Posterior vena cava (tissue), 2 donors: ENCODE data around the gene KRT3. TPM values are rescaled to one million over a fixed set of nuclear protein-coding genes. Genes with fewer than 3 reads are reported as not detected.

Source experiments
- DNase-seq: peaks from one replicate; pipeline ENCODE4 v3.0.0-alpha.2; 2020; ENCODE audit warnings: low spot score
- intact Hi-C, 2 donors: fragments of 100-400 bp; cut with DNase I; formaldehyde crosslinking; loops; one replicate each; pipeline versions ENCODE4 v1.14.1 to v1.14.2; 2022 to 2023
- total RNA-seq, 2 donors: library from RNA; stranded (reverse); fragmentation: NEBNext Ultra II Directional; extraction: Animal tissue kit (Norgen Biotek cat#: 25700); gene quantifications; one replicate each; pipeline ENCODE4 v1.2.1, GENCODE V29; 2021
- donor health status: DM: yes; HTN: yes; CAD: no.
- donor health status: DM: yes; HTN: yes; CAD: no.

The KRT3 gene
- total RNA-seq, 2 donors from 2014 or later, result not detected

DNA sequence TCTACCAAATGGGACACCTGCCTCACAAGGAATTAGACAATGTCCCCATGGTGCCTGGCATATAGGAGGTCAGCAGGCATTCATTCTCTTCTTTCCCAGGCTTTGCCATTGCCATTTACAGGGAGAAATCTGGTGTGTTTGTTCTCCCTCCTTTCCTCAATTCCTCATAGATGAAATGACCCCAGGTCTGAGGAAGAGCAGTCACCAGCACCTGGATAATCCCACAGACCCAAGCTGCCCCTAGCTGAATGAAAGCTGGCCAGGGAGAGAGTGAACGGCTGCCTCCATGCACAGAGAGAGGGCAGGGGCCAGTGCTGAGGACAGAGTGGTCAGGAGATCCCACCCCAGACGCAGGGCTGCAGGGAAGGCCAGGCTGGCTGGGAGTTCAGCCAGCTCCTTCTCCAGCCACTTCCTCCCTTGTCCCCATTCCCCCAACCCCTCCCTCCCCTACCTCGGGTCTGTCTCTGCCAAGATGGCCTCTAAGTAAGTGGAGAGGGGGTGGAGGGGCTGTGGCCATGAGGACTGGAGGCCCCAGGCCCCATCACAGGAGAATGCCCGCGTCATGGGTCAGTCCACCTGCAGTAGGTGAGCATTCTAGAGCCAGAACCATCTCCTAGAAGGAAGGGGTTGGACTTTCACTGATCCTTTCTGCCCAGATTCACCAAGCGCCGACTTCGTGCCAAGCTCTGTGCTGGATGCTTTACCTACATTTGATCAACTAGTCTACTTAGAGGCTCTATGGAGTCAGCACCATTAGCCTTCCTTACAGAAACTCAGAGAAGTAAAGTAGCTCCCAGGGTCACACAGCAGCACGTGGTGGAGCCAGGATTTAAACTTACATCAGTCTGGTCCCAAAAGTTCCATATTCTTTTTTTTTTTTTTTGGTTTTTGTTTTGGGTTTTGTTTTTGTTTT, 20.0 kb upstream of the KRT3 start:
- intact Hi-C loops, result no loop called here
- DNase-seq, result peak; percentile 71

DNA sequence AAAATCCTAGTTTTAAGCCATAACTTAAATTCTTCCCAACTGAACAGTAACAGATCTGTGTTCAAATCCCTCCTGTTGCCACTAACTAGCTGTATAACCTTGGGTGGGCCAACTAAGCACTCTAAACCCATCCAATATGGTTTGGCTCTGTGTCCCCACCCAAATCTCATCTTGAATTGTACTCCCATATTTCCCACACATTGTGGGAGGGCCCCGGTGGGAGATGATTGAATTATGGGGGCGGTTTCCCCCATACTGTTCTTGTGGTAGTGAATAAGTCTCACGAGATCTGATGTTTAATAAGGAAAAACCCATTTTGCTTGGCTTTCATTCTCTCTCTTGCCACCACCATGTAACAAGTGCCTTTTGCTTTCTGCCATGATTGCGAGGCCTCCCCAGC, 19.2 kb upstream of the KRT3 start:
- intact Hi-C loops, result no loop called here
- no peak for DNase-seq

DNA sequence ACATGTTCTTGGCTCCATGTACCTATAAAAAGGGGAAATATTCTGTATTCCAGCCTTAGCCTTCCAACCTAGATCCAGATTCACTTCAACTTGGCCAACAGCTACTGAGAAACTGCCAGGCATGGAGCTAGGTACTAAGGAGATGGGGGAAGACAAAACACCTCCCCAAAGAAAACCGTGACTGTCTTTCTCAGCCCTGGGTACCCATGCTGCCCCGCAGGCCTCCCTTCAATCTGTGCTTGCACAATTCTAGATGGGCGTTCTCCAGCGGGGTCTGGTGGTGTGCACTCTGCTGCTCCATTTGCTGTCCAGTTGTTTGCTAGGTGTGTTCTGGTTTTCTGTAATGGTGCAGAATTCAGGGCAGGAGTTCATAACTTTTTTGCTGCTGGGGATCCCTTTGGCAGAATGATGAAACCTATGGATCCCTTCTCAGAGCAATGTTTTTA, 18.8 kb upstream of the KRT3 start:
- intact Hi-C loops, result no loop called here
- DNase-seq, result peak; percentile 46

GRCh38 chr12:52813885-52814709, 18.2 kb upstream of the KRT3 start, which contains the start of gene KRT4:
Gene KRT4 (minus strand): TSS chr12:52814116. CDS start chr12:52814058, 58 bp downstream.
- intact Hi-C loops, result no loop called here
- peak; percentile 56 for DNase-seq

DNA sequence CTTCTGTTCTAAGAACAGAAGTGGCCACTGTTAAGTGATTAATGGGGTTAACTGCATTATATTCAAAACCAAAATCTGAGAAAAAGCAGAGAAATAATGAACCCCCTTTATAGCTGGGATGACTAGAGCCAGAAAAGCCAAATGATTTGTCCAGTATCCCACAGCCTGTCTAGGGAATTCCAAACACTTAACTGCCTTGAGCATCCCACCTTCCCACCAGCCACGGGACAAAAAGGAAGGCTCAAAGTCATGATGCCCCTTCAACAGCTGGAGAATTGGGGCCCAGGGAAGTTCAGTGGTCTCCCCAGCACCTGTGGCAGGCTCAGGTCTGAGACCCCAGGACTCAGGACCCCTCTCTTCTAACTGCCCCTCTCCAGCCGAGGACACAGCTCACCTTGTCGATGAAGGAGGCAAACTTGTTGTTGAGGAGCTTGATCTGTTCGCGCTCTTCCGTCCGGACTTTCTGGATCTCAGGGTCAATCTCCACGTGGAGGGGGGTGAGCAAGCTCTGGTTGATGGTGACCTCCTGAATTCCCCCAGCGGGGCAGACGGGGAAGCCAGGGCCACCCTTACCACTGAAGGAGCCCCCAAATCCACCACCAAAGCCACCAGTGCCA, 17.4 kb upstream of the KRT3 start:
- DNase-seq, result peak; percentile 62
- intact Hi-C loops, result no loop called here

- peak; percentile 31 for DNase-seq
- intact Hi-C loops, result no loop called here
Observed at GRCh38 chr12:52812749-52813148, 16.8 kb upstream of the KRT3 start.

- intact Hi-C loops, result no loop called here
Observed at GRCh38 chr12:52812073-52812400, 16.1 kb upstream of the KRT3 start.

GRCh38 chr12:52811191-52812072, 15.5 kb upstream of the KRT3 start:
- peak; percentile 32 for DNase-seq
- intact Hi-C loops, result no loop called here

More at GRCh38 chr12:52812073-52812400, 16.1 kb upstream of the KRT3 start:
- DNase-seq, result no peak

- intact Hi-C loops, result no loop called here
- DNase-seq, result peak; percentile 20
Observed at GRCh38 chr12:52810554-52810953, 14.6 kb upstream of the KRT3 start.

- DNase-seq, result peak; percentile 11
- intact Hi-C loops, result no loop called here
Observed at GRCh38 chr12:52809166-52809565, 13.2 kb upstream of the KRT3 start.

DNA sequence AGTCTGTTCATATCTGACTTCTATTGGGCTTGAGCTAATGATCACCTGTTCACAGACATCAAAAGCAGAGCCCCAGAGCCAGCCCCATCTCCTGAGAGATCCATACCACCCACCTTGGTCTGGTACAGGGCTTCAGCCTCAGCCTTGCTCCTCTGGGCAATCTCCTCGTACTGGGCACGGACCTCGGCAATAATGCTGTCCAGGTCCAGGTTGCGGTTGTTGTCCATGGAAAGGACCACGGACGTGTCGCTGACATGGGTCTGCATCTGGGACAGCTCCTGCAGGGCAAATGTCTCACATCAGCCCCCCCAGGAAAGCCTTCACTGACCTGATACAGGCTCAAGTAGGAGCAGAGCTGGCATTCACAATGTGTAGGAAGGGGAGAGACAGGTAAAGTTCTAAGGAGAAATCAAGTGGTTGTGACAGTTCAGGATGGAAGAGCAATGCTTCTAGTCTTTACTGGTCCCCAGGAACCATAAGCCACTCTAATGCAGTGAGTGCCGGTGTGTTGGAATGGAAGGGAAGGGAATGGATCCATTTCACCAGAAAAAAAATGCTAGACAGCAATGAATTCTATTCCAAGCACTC, 12.8 kb upstream of the KRT3 start:
- DNase-seq, result peak; percentile 64
- intact Hi-C loops, result no loop called here

DNA sequence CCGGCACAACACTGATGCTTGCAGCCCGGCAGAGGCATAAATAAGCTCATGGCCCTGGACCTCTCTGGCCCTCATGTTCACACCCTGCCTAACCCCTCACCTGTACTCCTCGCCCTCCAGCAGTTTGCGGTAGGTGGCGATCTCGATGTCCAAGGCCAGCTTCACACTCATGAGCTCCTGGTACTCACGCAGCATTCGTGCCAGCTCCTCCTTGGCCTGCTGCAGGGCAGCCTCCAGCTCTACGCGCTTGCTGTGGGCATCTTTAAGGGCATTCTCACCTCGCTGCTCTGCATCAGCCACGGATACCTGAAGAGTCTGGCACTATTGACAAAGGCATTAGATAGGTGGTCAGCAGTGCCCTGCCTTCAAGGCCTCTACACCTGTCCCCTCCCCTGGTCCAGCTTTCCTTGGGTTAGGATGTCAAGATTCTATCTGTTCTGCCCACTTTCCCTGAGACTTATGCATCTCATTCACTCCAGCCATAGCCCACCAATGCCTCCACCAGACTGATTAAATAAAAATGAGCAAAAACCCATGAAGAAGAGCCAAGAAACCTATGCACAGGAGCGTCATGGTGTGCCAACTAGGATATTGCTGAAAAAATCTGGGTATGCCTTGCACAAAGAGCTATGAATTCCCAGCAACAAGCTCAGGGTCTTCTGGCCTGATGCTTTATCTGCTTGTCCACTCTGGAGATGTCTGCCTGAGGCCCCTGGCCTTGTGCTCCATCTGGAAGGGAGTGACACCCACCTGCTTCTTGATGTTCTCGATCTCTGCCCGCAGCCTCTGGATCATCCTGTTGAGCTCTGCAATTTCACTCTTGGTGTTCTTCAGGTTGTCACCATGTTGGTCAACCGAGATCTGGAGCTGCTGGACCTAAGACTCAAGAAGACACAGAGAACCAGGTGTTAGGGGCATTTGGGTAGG, 11.9 kb upstream of the KRT3 start:
- intact Hi-C loops, result no loop called here

GRCh38 chr12:52806821-52807543, 11.1 kb upstream of the KRT3 start:
- no peak for DNase-seq
- intact Hi-C loops, result no loop called here

More for the DNA sequence above, 11.9 kb upstream of the KRT3 start:
- DNase-seq, result peak; percentile 38

DNA sequence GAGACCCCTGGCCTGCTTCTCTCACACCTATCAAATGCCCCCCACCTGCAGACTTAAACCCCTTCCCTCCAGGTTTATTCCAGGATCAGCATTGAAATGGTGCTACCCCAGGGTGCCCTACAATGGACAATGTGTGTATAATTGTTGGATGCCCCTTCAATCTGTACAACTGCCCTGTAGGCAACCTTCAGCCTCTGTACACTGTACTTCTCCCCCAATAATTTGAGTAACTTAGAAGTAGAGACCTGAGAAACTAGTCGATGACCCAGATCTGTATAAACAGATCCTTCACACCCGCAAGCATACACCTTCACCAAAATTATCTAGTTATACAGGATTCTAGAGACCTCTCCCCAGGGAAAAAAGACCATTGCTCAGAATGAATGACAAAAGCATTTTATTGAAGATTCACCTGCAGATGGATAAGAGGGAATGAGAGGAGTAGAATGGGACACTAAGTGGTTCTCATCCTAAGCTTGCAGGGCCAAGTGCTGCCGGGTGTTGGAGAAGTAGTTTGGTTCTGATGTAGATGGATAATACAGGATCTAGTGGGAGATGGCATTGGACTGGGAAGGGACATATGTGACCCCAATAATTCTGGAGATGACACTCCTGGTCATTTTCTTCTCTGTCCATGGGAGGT, 10.4 kb upstream of the KRT3 start:
- no peak for DNase-seq
- intact Hi-C loops, result no loop called here

DNA sequence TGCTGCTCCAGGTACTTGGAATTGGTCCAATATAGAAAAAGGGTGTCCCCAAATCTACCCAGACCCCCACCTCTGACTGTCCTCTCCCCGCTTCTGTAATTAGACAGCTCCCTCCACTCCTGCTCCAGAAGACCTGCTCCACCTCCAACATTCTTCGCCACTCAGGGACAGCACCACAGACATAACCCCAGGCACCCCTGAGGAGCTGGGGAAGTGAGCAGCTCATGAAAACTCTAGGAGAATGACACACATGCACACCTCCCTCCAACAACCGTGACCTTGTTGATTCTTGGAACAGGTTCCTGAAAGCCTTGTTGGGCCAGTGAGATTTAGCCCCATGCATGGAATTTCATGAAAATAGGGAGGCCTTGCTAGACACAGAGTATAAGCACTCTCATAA, 9.8 kb upstream of the KRT3 start:
- DNase-seq, result no peak
- intact Hi-C loops, result no loop called here

DNA sequence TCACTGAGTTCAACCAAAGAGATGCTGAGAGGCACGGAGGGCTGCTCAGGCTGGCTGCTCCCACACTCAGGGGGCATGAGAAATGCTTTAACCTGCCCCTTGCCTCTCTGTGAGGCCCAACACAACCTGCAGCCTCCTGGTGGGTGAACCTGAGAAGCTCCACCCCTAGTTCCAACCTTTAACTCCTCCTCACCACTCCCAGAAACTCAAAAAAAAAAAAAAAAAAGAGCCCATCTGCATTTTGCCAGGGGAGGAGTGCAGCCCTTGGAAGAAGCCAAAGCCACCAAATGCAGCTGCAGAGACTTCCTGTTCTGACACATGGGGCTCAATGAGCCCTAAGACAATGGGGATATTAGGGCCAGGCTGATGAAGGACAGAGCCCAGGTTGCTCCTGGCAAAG, 9.1 kb upstream of the KRT3 start:
- intact Hi-C loops, result no loop called here
- no peak for DNase-seq
